H1 (cell line): ENCODE results near the gene POTEG.
"Not testable (repeated sequence)": the region's sequence is repeated elsewhere in the genome, so short reads cannot be mapped to it uniquely, and the experiment has no call there.

ENCODE experiments used
- CEBPB ChIP-seq: IDR thresholded peaks from 2 replicates; pipeline ENCODE4 v1.6.1; 2012; ENCODE audit warnings: low read depth, low read length
- EP300 ChIP-seq, 2 experiments: IDR thresholded peaks; 1 replicate in 1 of 2; 2 replicates in 1 of 2; pipeline ENCODE4 v1.6.1; 2011 to 2012; ENCODE audit warnings: low read depth in 2 of 2, low read length in 2 of 2, mild to moderate bottlenecking in 2 of 2, borderline replicate concordance in 1 of 2, inconsistent platforms in 1 of 2, moderate library complexity in 1 of 2
- HDAC6 ChIP-seq: IDR thresholded peaks from one replicate; pipeline ENCODE4 v1.7.1; 2012; ENCODE audit warnings: low read depth, mild to moderate bottlenecking, inconsistent platforms, low read length, moderate library complexity
- POLR2A ChIP-seq, 2 experiments: IDR thresholded peaks; 1 replicate in 1 of 2; 2 replicates in 1 of 2; pipeline ENCODE4 v1.6.1; 2011; ENCODE audit warnings: low read depth in 2 of 2, low read length in 2 of 2, mild to moderate bottlenecking in 2 of 2; ENCODE audit errors: control extremely low read depth in 1 of 2
- RFX5 ChIP-seq: IDR thresholded peaks from 2 replicates; pipeline ENCODE4 v1.6.1; 2011; ENCODE audit warnings: low read depth, low read length, improper control_type of control experiment, borderline replicate concordance
- SIN3A ChIP-seq, 2 experiments: IDR thresholded peaks in 1 of 2; conservative IDR thresholded peaks in 1 of 2; 2 replicates each; pipeline ENCODE4 v1.6.1; 2011 to 2012; ENCODE audit warnings: low read length in 2 of 2, improper control_type of control experiment in 1 of 2, low read depth in 1 of 2, mild to moderate bottlenecking in 1 of 2
- YY1 ChIP-seq: IDR thresholded peaks from 2 replicates; pipeline ENCODE4 v1.6.1; 2011; ENCODE audit warnings: low read depth, mild to moderate bottlenecking, low read length
- TF ChIP-seq, protein P1 (sequence below), 3 experiments: IDR thresholded peaks; 1 replicate in 2 of 3; 2 replicates in 1 of 3; pipeline versions ENCODE4 v1.5.1 to v1.6.1; 2011; ENCODE audit warnings: low read length in 3 of 3, mild to moderate bottlenecking in 3 of 3, inconsistent platforms in 2 of 3, low read depth in 1 of 3, moderate library complexity in 1 of 3; ENCODE audit not compliant: insufficient read depth in 1 of 3; ENCODE audit errors: control extremely low read depth in 1 of 3

DNA sequence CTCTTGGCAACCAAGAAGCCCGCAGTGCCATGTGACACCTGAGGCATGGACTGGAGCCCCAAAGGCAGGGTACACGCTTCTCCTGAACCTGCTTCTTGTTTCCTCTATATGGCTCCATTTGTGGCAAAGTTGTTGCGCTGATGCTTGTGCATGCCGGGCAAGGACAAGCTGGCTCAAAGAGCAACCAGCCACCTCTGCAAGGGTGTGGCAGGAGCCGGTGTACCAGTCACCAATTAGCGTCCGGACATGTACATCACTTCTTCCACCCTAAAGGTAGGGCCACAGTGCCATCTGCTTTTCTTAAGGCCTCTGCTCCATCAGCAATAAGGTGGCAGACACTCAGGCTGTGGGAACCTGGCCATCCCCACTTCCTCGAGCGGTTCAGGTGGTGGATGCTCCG, 43.9 kb downstream of the POTEG start:
- TF ChIP-seq RFX5; POLR2A (IDR thresholded peaks at IDR 0.05; ENCODE audit: control extremely low read depth in 1 of 2, low read depth in 2 of 2, low read length in 2 of 2); YY1; SIN3A (conservative IDR thresholded peaks at IDR 0.05 in 1 of 2, IDR thresholded peaks at IDR 0.05 in 1 of 2; ENCODE audit: low read depth in 1 of 2, low read length in 2 of 2); HDAC6; EP300 (IDR thresholded peaks at IDR 0.05; ENCODE audit: borderline replicate concordance in 1 of 2, low read depth in 2 of 2, low read length in 2 of 2); CEBPB: not testable (repeated sequence)
- TF ChIP-seq, protein P1, sequence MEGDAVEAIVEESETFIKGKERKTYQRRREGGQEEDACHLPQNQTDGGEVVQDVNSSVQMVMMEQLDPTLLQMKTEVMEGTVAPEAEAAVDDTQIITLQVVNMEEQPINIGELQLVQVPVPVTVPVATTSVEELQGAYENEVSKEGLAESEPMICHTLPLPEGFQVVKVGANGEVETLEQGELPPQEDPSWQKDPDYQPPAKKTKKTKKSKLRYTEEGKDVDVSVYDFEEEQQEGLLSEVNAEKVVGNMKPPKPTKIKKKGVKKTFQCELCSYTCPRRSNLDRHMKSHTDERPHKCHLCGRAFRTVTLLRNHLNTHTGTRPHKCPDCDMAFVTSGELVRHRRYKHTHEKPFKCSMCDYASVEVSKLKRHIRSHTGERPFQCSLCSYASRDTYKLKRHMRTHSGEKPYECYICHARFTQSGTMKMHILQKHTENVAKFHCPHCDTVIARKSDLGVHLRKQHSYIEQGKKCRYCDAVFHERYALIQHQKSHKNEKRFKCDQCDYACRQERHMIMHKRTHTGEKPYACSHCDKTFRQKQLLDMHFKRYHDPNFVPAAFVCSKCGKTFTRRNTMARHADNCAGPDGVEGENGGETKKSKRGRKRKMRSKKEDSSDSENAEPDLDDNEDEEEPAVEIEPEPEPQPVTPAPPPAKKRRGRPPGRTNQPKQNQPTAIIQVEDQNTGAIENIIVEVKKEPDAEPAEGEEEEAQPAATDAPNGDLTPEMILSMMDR (IDR thresholded peaks at IDR 0.05; ENCODE audit: control extremely low read depth in 1 of 3, insufficient read depth in 1 of 3, low read depth in 1 of 3, low read length in 3 of 3), result not testable (repeated sequence)
